Stimulated activated naive CD8-positive, alpha-beta T cell treated with anti-CD3 and anti-CD28 coated beads, Interleukin-15, Interleukin-2, amounts not matched to agents 100 ng/mL and 50 ng/mL, for 24 hours (primary cell): ENCODE results near the gene LIFR.

Source experiments
- H3K27ac Mint-ChIP-seq: one replicate; pipeline ENCODE4 v1.8.0; 2021; ENCODE audit warnings: mild to moderate bottlenecking, mixed read lengths
- H3K27me3 Mint-ChIP-seq: one replicate; pipeline ENCODE4 v1.8.0; 2021; ENCODE audit warnings: mixed read lengths
- H3K36me3 Mint-ChIP-seq: one replicate; pipeline ENCODE4 v1.8.0; 2021; ENCODE audit warnings: low read depth, mixed read lengths
- H3K4me1 Mint-ChIP-seq: one replicate; pipeline ENCODE4 v1.8.0; 2021; ENCODE audit warnings: low read depth, mixed read lengths
- H3K4me3 Mint-ChIP-seq: one replicate; pipeline ENCODE4 v1.8.0; 2021; ENCODE audit warnings: mild to moderate bottlenecking, mixed read lengths
- H3K9me3 Mint-ChIP-seq: one replicate; pipeline ENCODE4 v1.8.0; 2021; ENCODE audit warnings: mixed read lengths

The LIFR gene

DNA sequence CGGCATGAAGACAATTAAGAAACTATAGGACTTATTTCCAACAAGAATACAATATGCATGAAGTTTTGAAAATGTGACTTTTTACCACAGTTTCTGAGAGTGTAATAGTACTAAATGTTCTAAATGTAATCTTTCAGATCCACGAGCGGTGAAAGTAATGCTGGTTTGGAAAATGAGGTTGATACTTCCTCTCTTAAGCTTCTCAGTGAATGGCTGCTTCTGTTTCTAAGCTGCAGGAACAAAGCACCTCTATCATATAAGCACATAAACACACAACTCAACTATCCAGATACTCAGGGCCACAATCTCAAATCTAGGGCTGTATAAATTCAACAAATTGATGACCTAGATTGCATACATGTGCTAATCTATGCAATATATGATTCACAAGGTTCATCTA lies 78.3 kb downstream of the LIFR start:
- Mint-ChIP-seq H3K27me3 (peaks cover 76% of the 10 kb centered on the region), H3K4me1 (no peaks in the 10 kb centered on the region), H3K4me3 (no peak overlapping the region), H3K27ac (no peak overlapping the region), H3K36me3 (no peaks in the 10 kb centered on the region), H3K9me3 (no peaks in the 10 kb centered on the region)

DNA sequence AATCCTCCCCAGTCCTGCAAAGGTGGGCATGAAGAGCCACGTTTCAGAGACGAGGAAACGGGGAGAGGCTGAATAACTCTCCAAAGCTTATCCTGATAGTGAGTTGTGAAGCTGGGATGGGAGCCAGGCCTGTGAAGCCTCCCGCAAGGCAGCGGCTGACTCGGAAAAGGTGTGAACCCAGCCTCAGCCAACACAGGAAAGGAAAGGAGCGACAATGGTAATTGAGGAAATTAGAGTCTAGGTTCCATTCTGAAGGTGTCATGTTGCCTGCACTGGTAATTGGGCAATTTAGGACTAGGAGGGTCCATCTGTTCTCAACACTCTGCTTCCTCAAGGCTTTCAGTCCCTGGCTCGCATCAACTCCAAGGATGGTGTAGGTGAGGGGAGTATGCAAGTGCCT lies 83.4 kb downstream of the LIFR start:
- H3K4me3 Mint-ChIP-seq = no peak overlapping the region

GRCh38 chr5:38472541-38472940 lies 83.9 kb downstream of the LIFR start:
- no peaks in the 10 kb centered on the region for H3K9me3 Mint-ChIP-seq
- H3K27me3 Mint-ChIP-seq = peaks cover 77% of the 10 kb centered on the region

More for the DNA sequence above, 83.4 kb downstream of the LIFR start:
- H3K9me3 Mint-ChIP-seq = no peaks in the 10 kb centered on the region
- H3K36me3 Mint-ChIP-seq = no peaks in the 10 kb centered on the region
- peaks cover 77% of the 10 kb centered on the region for H3K27me3 Mint-ChIP-seq
- H3K27ac Mint-ChIP-seq = no peak overlapping the region
- no peaks in the 10 kb centered on the region for H3K4me1 Mint-ChIP-seq

DNA sequence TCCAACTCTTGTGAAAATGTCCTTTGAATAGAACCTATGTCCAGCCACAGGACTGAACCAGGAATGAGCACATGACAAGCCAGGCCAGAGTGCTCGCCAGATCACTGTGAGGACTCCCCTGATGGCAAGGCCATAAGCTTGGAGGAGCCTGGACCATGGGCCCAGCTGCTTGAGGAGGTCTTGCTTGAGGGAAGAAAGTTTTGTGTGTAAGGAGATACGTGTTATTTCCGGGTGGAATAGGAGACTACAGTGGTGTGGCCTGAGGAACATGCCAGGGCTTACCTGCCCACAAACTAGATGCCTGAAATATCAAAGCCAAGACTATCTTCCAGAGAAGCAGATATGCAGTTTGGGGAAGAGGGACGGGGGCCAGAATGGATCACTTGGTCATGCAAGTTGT lies 84.7 kb downstream of the LIFR start:
- no peaks in the 10 kb centered on the region for H3K9me3 Mint-ChIP-seq
- H3K27me3 Mint-ChIP-seq = peaks cover 72% of the 10 kb centered on the region

More at GRCh38 chr5:38472541-38472940, 83.9 kb downstream of the LIFR start:
- Mint-ChIP-seq H3K4me1 (no peaks in the 10 kb centered on the region), H3K27ac (no peak overlapping the region), H3K36me3 (no peaks in the 10 kb centered on the region), H3K4me3 (no peak overlapping the region)

GRCh38 chr5:38469707-38470267 lies 86.7 kb downstream of the LIFR start:
- no peaks in the 10 kb centered on the region for H3K36me3 Mint-ChIP-seq
- H3K4me3 Mint-ChIP-seq = no peak overlapping the region
- H3K27ac Mint-ChIP-seq = no peak overlapping the region
- H3K4me1 Mint-ChIP-seq = no peaks in the 10 kb centered on the region
- peaks cover 59% of the 10 kb centered on the region for H3K27me3 Mint-ChIP-seq
- no peaks in the 10 kb centered on the region for H3K9me3 Mint-ChIP-seq

More for the DNA sequence above, 84.7 kb downstream of the LIFR start:
- Mint-ChIP-seq H3K4me3 (no peak overlapping the region), H3K27ac (no peak overlapping the region), H3K4me1 (no peaks in the 10 kb centered on the region), H3K36me3 (no peaks in the 10 kb centered on the region)

DNA sequence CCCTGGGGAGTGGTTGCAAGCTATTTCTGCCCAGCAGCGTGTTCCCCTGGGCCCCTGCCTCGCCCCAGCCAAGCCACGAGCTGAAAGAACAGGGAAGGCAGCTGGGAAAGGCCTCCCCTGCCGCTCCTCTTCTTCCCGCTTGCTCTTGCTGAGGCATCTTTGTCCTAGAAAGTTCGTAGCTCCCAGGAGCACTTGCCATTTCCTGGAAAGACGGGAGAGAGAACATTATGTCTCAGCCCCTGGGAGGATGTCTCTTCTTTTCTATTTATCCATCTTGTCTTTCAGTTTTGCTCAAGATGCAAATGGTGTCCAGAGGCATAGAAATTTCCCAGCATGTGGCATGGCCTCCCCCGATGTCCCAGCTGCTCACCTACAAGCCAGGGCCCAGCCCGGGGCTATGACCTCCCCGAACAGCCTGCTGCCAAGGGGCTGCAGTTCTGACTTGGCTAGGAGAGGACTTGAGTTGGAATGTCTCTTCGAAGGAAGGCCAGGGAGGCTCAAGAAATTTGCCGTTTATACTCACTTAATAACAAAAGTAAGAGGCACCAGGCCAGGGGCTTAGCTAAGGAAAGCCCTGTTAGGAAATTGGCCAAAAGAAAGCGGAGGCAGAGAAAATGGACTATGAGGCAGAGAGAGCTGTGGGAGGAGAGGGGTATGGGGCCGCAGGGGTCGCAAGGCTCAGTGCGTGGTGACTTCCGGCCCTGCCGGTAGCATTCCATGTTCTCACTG lies 87.3 kb downstream of the LIFR start:
- H3K27ac Mint-ChIP-seq = no peak overlapping the region
- no peak overlapping the region for H3K4me3 Mint-ChIP-seq
- H3K4me1 Mint-ChIP-seq = no peaks in the 10 kb centered on the region
- H3K36me3 Mint-ChIP-seq = no peaks in the 10 kb centered on the region
- peaks cover 53% of the 10 kb centered on the region for H3K27me3 Mint-ChIP-seq
- H3K9me3 Mint-ChIP-seq = no peaks in the 10 kb centered on the region

DNA sequence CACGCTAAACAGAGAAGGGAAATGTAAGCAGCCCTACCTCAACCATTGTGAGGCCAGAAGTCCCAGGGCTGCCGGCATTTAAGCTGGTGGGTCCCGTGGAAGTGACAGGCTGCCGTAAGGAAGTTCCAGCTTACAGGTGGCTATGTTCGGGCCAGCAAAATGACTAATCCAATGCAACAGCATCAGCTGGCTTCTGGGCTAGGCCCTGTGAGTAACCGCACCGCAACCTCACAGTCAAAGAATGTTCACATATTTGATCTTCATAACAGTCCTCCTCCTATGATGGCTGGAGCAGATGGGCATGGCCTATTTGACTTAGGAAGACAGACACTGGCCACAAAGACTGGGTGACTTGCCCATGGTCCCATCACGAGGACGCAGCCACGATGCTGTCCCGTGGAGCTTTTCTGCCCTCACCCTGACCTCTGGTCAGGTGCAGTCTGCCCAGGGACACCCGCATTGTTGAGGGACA lies 88.2 kb downstream of the LIFR start:
- Mint-ChIP-seq H3K36me3 (no peaks in the 10 kb centered on the region), H3K27me3 (peaks cover 47% of the 10 kb centered on the region), H3K27ac (no peak overlapping the region), H3K4me1 (no peaks in the 10 kb centered on the region), H3K4me3 (no peak overlapping the region), H3K9me3 (no peaks in the 10 kb centered on the region)

GRCh38 chr5:38467353-38468040 lies 88.9 kb downstream of the LIFR start:
- Mint-ChIP-seq H3K27me3 (peaks cover 46% of the 10 kb centered on the region), H3K4me3 (no peak overlapping the region), H3K36me3 (no peaks in the 10 kb centered on the region), H3K9me3 (no peaks in the 10 kb centered on the region), H3K27ac (no peak overlapping the region), H3K4me1 (no peaks in the 10 kb centered on the region)

DNA sequence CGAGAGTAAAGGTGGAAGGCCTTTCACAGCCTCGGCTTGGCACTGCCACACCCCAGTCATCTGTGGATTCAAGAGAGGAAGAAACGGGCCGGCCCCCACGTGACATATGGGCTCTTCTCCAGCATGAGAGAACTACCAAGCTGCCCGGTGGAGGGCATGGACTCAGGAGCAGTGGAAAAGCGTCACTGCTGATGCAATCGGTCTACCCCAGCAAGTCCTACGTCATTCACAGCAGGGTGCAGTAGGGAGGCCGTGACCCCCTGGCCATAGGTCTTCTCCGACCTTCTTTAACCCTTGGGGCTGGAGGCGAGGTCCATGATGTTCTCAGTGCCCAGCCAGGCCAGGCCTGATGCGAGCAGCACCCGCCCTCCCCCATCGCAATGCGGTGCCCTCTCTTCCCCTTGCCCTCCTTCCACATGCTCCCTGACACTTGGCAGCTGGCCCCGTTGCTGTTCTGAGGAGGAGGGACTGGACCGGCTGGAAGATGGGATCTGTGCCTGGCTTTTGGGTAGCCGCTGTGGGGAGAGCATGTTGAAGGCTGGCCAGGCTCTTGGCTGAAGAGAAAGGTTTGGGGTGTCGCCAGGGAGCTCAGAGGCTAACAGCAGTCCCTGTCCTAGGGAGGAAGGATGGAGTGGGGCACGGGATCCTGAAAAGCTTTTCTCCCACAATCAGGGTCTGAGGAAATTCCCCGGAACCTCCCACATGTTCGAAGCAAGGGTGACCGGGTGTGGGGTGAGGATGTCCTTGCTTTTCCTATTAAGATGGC lies 89.8 kb downstream of the LIFR start:
- H3K27me3 Mint-ChIP-seq = peaks cover 42% of the 10 kb centered on the region
- H3K27ac Mint-ChIP-seq = no peak overlapping the region
- H3K36me3 Mint-ChIP-seq = no peaks in the 10 kb centered on the region
- no peak overlapping the region for H3K4me3 Mint-ChIP-seq
- no peaks in the 10 kb centered on the region for H3K4me1 Mint-ChIP-seq
- no peaks in the 10 kb centered on the region for H3K9me3 Mint-ChIP-seq

DNA sequence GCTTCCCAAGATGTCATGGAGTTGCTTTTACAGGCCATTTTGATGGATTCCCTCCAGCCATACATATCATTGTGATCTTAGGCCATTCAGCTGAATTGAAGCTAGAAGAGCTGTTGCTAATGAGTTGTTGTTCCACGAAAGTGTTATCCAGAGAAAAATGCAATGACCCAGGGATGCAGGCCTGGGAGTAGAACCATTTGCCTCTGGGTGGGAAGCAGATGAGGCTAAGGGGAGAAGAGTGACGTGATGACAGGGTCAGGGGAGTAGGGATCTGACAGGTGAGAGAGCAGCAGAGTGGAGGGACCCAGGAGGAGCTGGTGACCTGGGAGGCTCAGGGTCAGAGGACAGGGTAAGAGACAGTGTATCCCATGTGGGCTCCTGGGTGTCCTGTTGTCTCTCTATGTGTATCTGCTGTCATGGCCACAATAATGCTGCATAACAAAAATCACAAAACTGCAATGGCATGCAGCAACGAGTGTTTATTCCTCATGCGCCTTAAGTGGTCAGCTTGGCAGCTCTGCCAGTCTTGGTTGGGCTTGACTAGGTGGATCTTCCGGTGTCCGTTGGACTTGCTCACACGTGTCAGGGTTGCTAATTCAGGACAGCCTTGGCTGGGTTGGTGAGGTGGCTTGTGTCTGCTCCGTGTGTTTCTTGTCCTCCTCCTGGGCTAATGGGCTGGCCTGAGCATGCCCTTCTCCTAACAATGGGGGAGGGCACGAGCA lies 90.6 kb downstream of the LIFR start:
- Mint-ChIP-seq H3K27ac (no peak overlapping the region), H3K4me3 (no peak overlapping the region), H3K36me3 (no peaks in the 10 kb centered on the region), H3K27me3 (peaks cover 43% of the 10 kb centered on the region), H3K4me1 (no peaks in the 10 kb centered on the region), H3K9me3 (no peaks in the 10 kb centered on the region)

DNA sequence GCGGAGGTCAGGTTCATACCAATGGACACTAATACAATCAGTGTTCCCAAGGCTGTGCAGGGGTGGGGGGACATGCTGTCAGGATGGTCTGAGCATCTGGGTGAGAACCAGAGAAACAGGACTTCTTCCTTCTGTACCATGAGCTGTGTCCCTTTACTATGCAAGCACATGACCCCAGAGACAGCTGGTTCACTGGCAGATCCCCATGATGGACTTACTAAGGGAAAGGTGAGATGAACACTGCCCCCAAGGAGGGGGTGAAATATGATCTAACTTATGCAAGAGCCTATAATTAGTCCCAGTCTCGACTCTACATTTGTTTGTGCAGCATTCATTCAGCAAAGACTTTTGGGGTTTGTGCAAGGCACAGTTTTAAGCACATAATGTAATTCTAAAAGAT lies 91.4 kb downstream of the LIFR start:
- no peaks in the 10 kb centered on the region for H3K4me1 Mint-ChIP-seq
- no peaks in the 10 kb centered on the region for H3K36me3 Mint-ChIP-seq
- peaks cover 47% of the 10 kb centered on the region for H3K27me3 Mint-ChIP-seq
- no peaks in the 10 kb centered on the region for H3K9me3 Mint-ChIP-seq
- no peak overlapping the region for H3K4me3 Mint-ChIP-seq
- no peak overlapping the region for H3K27ac Mint-ChIP-seq

GRCh38 chr5:38463634-38464521 lies 92.6 kb downstream of the LIFR start:
- no peaks in the 10 kb centered on the region for H3K36me3 Mint-ChIP-seq
- no peak overlapping the region for H3K27ac Mint-ChIP-seq
- no peaks in the 10 kb centered on the region for H3K4me1 Mint-ChIP-seq
- no peaks in the 10 kb centered on the region for H3K9me3 Mint-ChIP-seq
- H3K4me3 Mint-ChIP-seq = no peak overlapping the region
- peaks cover 49% of the 10 kb centered on the region for H3K27me3 Mint-ChIP-seq

- H3K9me3 Mint-ChIP-seq = no peaks in the 10 kb centered on the region
- no peaks in the 10 kb centered on the region for H3K4me1 Mint-ChIP-seq
- peaks cover 48% of the 10 kb centered on the region for H3K27me3 Mint-ChIP-seq
- no peak overlapping the region for H3K4me3 Mint-ChIP-seq
- no peak overlapping the region for H3K27ac Mint-ChIP-seq
- no peaks in the 10 kb centered on the region for H3K36me3 Mint-ChIP-seq
These were observed 93.3 kb downstream of the LIFR start for GRCh38 chr5:38462976-38463633.
